Hepatocyte (in vitro differentiated cells): ENCODE results near the gene ABCF1. TPM values are rescaled to one million over a fixed set of nuclear protein-coding genes. Genes with fewer than 3 reads are reported as not detected.

Source experiments
- DNase-seq: peaks from one replicate; pipeline ENCODE4 v3.0.0-alpha.2; 2016; ENCODE audit warnings: low spot score
- H2AFZ ChIP-seq: fragments of 200-600 bp; sonication (generic); 2 replicates; pipeline ENCODE4 v1.6.0; 2016; ENCODE audit warnings: antibody characterized with exemption, mild to moderate bottlenecking
- H3K27ac ChIP-seq: fragments of 200-600 bp; sonication (generic); 2 replicates; pipeline ENCODE4 v1.5.1; 2016; ENCODE audit warnings: mild to moderate bottlenecking
- H3K27me3 ChIP-seq: fragments of 200-600 bp; sonication (generic); 2 replicates; pipeline ENCODE4 v1.6.1; 2016
- H3K36me3 ChIP-seq: fragments of 200-600 bp; sonication (generic); replicated peaks from 2 replicates; pipeline ENCODE4 v1.5.1; 2016; ENCODE audit warnings: low read depth; ENCODE audit not compliant: insufficient read depth
- H3K4me1 ChIP-seq: fragments of 200-600 bp; sonication (generic); 2 replicates; pipeline ENCODE4 v1.5.1; 2016; ENCODE audit warnings: mild to moderate bottlenecking, moderate library complexity; ENCODE audit not compliant: insufficient read depth
- H3K4me2 ChIP-seq: fragments of 200-600 bp; sonication (generic); 2 replicates; pipeline ENCODE4 v1.6.0; 2016
- H3K4me3 ChIP-seq: fragments of 200-600 bp; sonication (generic); 2 replicates; pipeline ENCODE4 v1.5.1; 2016; ENCODE audit warnings: mild to moderate bottlenecking
- H3K79me2 ChIP-seq: fragments of 200-600 bp; sonication (generic); 2 replicates; pipeline ENCODE4 v1.6.0; 2017; ENCODE audit warnings: mild to moderate bottlenecking
- H3K9me2 ChIP-seq: fragments of 200-600 bp; sonication (generic); replicated peaks from 2 replicates; pipeline ENCODE4 v1.6.0; 2017; ENCODE audit warnings: mild to moderate bottlenecking; ENCODE audit not compliant: insufficient read depth
- H3K9me3 ChIP-seq: fragments of 200-600 bp; sonication (generic); 2 replicates; pipeline ENCODE4 v1.5.1; 2016; ENCODE audit warnings: low read depth, mild to moderate bottlenecking
- H4K20me1 ChIP-seq: fragments of 200-600 bp; sonication (generic); 2 replicates; pipeline ENCODE4 v1.6.0; 2016; ENCODE audit warnings: mild to moderate bottlenecking; ENCODE audit not compliant: insufficient read depth, poor library complexity, severe bottlenecking
- EZH2 ChIP-seq: fragments of 200-600 bp; sonication (generic); IDR thresholded peaks from 2 replicates; pipeline ENCODE4 v1.6.1; 2016; ENCODE audit warnings: antibody characterized with exemption, mild to moderate bottlenecking, borderline replicate concordance
- EZH2phosphoT487 ChIP-seq: fragments of 200-600 bp; sonication (generic); IDR thresholded peaks from one replicate; pipeline ENCODE4 v1.6.1; 2018; ENCODE audit warnings: antibody characterized with exemption, mild to moderate bottlenecking, low read depth, moderate library complexity; ENCODE audit not compliant: unreplicated experiment, severe bottlenecking
- WGBS: methylation state at CpG from one replicate; pipeline ENCODE4 v1.1.6; 2016; ENCODE audit warnings: low lambda C conversion rate; ENCODE audit errors: missing lambda C conversion rate; 5-methylcytosine and 5-hydroxymethylcytosine counted together
- polyA plus RNA-seq: library from polyadenylated mRNA; unstranded; fragments of >200 nt; fragmentation: Nextera tagmentation; extraction: Ambion mirVana; gene quantifications from 2 replicates; pipeline ENCODE4 v1.2.1, GENCODE V29; 2016
- total RNA-seq: library from RNA; depleted of rRNA; stranded (reverse); fragments of >200 nt; gene quantifications from 2 replicates; pipeline ENCODE4 v1.2.3, GENCODE V29; 2014
- TF ChIP-seq, protein P1 (sequence below): fragments of 200-600 bp; sonication (generic); IDR thresholded peaks from 2 replicates; pipeline ENCODE4 v1.5.1; 2016; ENCODE audit warnings: antibody characterized with exemption, mild to moderate bottlenecking; ENCODE audit not compliant: poor library complexity

ABCF1 gene
- total and polyA plus RNA-seq, 2 experiments from 2014 or later: 36.5 to 62.0 TPM

DNA sequence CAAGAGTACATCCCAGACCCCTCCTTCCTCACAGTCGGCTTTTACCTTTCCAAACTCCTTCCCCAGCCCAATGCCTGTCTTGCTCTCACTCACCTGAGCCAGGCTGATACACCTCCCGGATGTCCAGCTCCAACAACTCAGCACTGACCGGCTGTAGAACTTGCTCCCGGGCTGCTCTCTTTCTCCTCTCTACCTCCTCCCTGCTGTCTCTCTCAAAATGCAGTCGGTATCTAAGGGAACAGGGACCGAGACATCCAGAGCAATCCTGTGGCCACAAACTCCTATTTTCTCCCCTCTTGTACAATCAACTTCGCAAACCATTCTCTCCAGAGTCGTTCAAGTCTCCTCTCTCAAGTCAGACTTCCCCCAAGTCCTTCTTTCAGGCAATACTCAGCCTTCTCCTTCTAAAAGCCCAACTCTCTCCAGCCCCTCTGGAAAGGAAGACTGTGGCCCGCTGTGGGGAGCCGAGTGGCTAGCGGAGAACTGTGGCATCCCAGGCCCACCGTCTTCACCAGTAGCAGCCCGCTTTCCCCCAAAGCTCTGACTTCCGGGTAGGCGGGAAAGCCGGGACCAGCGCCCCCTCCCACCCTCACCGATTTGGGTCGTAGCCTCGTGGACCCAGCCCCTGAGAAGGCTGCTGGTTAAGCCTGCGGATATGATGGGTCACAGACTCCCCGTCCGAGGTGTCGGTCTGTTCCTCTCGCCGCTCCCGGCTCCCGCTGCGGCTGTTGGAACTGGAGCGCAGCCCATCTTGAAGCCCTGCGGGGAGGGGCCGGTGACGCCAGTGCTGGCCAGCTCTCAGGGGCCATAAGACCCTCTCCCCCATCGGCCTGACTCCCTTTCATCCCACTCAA is 16.1 kb upstream of the ABCF1 start:
- H3K27me3 ChIP-seq: no peaks in the 10 kb centered on the region
- H3K9me2 ChIP-seq: no peaks in the 10 kb centered on the region
- peak; percentile 77 for DNase-seq
- no peak for TF ChIP-seq EZH2phosphoT487
- no peak for TF ChIP-seq EZH2
- TF ChIP-seq, protein P1, sequence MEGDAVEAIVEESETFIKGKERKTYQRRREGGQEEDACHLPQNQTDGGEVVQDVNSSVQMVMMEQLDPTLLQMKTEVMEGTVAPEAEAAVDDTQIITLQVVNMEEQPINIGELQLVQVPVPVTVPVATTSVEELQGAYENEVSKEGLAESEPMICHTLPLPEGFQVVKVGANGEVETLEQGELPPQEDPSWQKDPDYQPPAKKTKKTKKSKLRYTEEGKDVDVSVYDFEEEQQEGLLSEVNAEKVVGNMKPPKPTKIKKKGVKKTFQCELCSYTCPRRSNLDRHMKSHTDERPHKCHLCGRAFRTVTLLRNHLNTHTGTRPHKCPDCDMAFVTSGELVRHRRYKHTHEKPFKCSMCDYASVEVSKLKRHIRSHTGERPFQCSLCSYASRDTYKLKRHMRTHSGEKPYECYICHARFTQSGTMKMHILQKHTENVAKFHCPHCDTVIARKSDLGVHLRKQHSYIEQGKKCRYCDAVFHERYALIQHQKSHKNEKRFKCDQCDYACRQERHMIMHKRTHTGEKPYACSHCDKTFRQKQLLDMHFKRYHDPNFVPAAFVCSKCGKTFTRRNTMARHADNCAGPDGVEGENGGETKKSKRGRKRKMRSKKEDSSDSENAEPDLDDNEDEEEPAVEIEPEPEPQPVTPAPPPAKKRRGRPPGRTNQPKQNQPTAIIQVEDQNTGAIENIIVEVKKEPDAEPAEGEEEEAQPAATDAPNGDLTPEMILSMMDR: no peak
- no peaks in the 10 kb centered on the region for H3K36me3 ChIP-seq
- peaks cover 15% of the 10 kb centered on the region for H4K20me1 ChIP-seq
- peaks cover 46% of the 10 kb centered on the region for H3K79me2 ChIP-seq
- peak overlapping the region; percentile 92 for H3K4me2 ChIP-seq
- peak overlapping the region; percentile 100 for H3K27ac ChIP-seq
- H3K4me3 ChIP-seq: peak overlapping the region; percentile 79
- peaks cover 13% of the 10 kb centered on the region for H3K4me1 ChIP-seq
- peak overlapping the region; percentile 83 for H2AFZ ChIP-seq
- 12% methylated on average over 29 of the region's 34 CpGs for WGBS
- H3K9me3 ChIP-seq: no peaks in the 10 kb centered on the region

DNA sequence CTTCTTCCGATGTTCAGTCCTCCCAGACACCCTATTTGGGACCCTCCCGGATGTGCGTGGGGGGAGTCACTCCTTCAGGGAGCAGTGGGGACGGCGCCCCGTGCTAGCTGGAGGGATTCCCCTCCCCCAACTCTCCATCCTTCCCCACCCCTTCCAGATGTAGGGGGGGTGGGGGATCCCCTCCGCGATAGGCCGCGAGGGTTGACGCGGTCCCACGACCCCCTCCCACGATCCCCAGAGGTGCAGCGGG is 15.5 kb upstream of the ABCF1 start:
- H3K9me2 ChIP-seq: no peaks in the 10 kb centered on the region
- peaks cover 47% of the 10 kb centered on the region for H3K79me2 ChIP-seq

DNA sequence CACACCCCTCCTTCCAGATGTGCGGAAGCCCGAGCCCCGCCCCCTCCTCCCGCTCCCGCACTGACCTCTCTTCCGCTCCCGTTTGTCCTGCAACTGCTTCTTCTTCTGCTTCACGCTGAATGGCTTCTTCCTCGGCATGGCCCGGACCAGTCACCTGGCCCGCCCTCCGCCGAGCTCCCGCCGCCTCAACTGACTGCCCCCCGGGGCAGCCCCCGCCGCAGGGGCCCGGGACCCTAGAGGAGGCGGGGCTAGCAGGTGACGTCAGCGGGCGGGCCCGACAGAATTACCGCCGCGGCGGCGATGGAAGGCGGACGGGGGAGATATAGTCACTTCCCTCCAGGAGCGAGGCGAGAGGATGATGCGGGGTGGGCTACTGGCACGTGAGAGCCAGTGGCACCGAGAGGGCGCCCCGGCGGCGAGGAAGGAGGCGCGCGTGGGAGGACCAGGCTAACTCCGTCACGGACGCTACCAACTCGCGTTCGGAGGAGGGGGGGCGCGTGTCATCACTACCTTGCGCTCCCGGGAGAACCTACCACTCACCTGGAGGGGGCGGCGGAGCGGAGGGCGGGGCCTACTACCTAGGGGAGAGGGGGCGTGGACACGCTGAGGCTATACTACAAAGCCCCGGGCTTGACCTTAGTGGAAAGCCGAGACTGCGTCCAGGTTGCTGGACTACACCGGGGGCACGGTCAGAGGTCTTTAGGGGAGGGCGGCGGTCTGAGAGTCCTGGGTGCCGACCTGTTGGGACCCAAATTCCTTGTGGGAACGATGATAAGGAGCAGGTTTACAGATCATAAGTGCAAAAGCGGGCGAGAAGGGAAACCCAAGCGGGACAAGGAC is 15.0 kb upstream of the ABCF1 start, which contains the start of gene GNL1:
Gene GNL1 (minus strand): TSS at position 424 of the 840 bp plus-strand sequence. CDS start 286 bp downstream, at position 138.
- peaks cover 13% of the 10 kb centered on the region for H3K4me1 ChIP-seq
- H3K36me3 ChIP-seq: no peaks in the 10 kb centered on the region
- peaks cover 49% of the 10 kb centered on the region for H3K79me2 ChIP-seq
- H4K20me1 ChIP-seq: peaks cover 15% of the 10 kb centered on the region
- no peaks in the 10 kb centered on the region for H3K27me3 ChIP-seq
- TF ChIP-seq EZH2phosphoT487 (no peak), EZH2 (no peak)
- TF ChIP-seq, protein P1: no peak
- H3K4me3 ChIP-seq: peak within 1 kb of the TSS; percentile 79
- H2AFZ ChIP-seq: peak within 1 kb of the TSS; percentile 83
- H3K4me2 ChIP-seq: peak within 1 kb of the TSS; percentile 92
- H3K9me3 ChIP-seq: no peaks in the 10 kb centered on the region
- DNase-seq: peak; percentile 98
- WGBS: 2% methylated on average over 49 of the region's 71 CpGs
- no peaks in the 10 kb centered on the region for H3K9me2 ChIP-seq
- peak within 1 kb of the TSS; percentile 100 for H3K27ac ChIP-seq

More for the DNA sequence above, 15.5 kb upstream of the ABCF1 start:
- peak overlapping the region; percentile 92 for H3K4me2 ChIP-seq
- 0% methylated on average over 5 of the region's 15 CpGs for WGBS
- TF ChIP-seq, protein P1: no peak
- TF ChIP-seq EZH2phosphoT487: no peak
- no peak for TF ChIP-seq EZH2
- no peaks in the 10 kb centered on the region for H3K9me3 ChIP-seq
- H3K27ac ChIP-seq: peak overlapping the region; percentile 100
- H4K20me1 ChIP-seq: peaks cover 15% of the 10 kb centered on the region
- H2AFZ ChIP-seq: peak overlapping the region; percentile 83
- DNase-seq: no peak
- peak overlapping the region; percentile 79 for H3K4me3 ChIP-seq
- H3K36me3 ChIP-seq: no peaks in the 10 kb centered on the region
- H3K27me3 ChIP-seq: no peaks in the 10 kb centered on the region
- H3K4me1 ChIP-seq: peaks cover 13% of the 10 kb centered on the region
